SK-N-SH (cell line): ENCODE results near the gene MSTN. TPM values are rescaled to one million over a fixed set of nuclear protein-coding genes. Genes with fewer than 3 reads are reported as not detected.
"Not testable (repeated sequence)": the region's sequence is repeated elsewhere in the genome, so short reads cannot be mapped to it uniquely, and the experiment has no call there.

Source experiments
- CTCF ChIA-PET: fragments of 300-600, 350-600 bp; formaldehyde crosslinking; extraction: SDS; loops from one replicate; lab custom pipeline; 2021; lab: Yijun Ruan, JAX
- POLR2A ChIA-PET: fragments of 350-600 bp; sonication (Branson Sonifier 250); formaldehyde crosslinking; extraction: SDS; loops from one replicate; lab custom pipeline; 2020; ENCODE audit warnings: antibody characterized with exemption, inconsistent platforms; lab: Yijun Ruan, JAX
- DNase-seq: peaks from one replicate; pipeline ENCODE4 v3.0.0; 2012
- H2AFZ ChIP-seq: fragments of 200-600 bp; sonication (generic); 2 replicates; pipeline ENCODE4 v1.8.1; 2016; ENCODE audit warnings: antibody characterized with exemption, mild to moderate bottlenecking, low read depth
- H3F3A ChIP-seq: fragments of 200-600 bp; sonication (generic); replicated peaks from 2 replicates; pipeline ENCODE3; 2016; ENCODE audit warnings: antibody characterized with exemption, mild to moderate bottlenecking; ENCODE audit not compliant: insufficient read depth
- H3K27ac ChIP-seq, 2 experiments: fragments of 200-500 bp in 1 of 2; fragments of 200-600 bp in 1 of 2; sonication (Bioruptor generic) in 1 of 2; sonication (generic), shearing (Covaris generic) in 1 of 2; 2 replicates each; pipeline versions ENCODE4 v1.5.1 to v1.6.1; 2014 to 2016; ENCODE audit warnings: low read depth in 2 of 2, inconsistent platforms in 1 of 2, low read length in 1 of 2, mild to moderate bottlenecking in 1 of 2, mixed read lengths in 1 of 2
- H3K27me3 ChIP-seq: fragments of 200-600 bp; sonication (generic), shearing (Covaris generic); 2 replicates; pipeline ENCODE4 v1.6.1; 2016; ENCODE audit warnings: mixed run types; ENCODE audit not compliant: insufficient read depth
- H3K36me3 ChIP-seq, 2 experiments: fragments of 200-500 bp in 1 of 2; fragments of 200-600 bp in 1 of 2; sonication (Bioruptor generic) in 1 of 2; sonication (generic) in 1 of 2; replicated peaks in 1 of 2; 2 replicates each; pipeline versions ENCODE3 to v1.5.1; 2014 to 2016; ENCODE audit warnings: low read length in 1 of 2, mild to moderate bottlenecking in 1 of 2; ENCODE audit not compliant: insufficient read depth in 2 of 2, control insufficient read depth in 1 of 2
- H3K4me1 ChIP-seq, 2 experiments: fragments of 200-500 bp in 1 of 2; fragments of 200-600 bp in 1 of 2; sonication (Bioruptor generic) in 1 of 2; sonication (generic), shearing (Covaris generic) in 1 of 2; 2 replicates each; pipeline versions ENCODE4 v1.5.1 to v1.6.1; 2014 to 2016; ENCODE audit warnings: low read depth in 1 of 2, low read length in 1 of 2, mixed run types in 1 of 2; ENCODE audit not compliant: insufficient read depth in 2 of 2, control insufficient read depth in 1 of 2
- H3K4me2 ChIP-seq: fragments of 200-600 bp; sonication (generic), shearing (Covaris generic); 2 replicates; pipeline ENCODE4 v1.6.1; 2017; ENCODE audit warnings: mixed run types
- H3K4me3 ChIP-seq, 2 experiments: fragments of 200-500 bp in 1 of 2; fragments of 200-600 bp in 1 of 2; sonication (Bioruptor generic) in 1 of 2; sonication (generic), shearing (Covaris generic) in 1 of 2; 2 replicates each; pipeline versions ENCODE4 v1.5.1 to v1.8.1; 2014 to 2016; ENCODE audit warnings: low read depth in 2 of 2, inconsistent platforms in 1 of 2, low read length in 1 of 2, mild to moderate bottlenecking in 1 of 2, mixed read lengths in 1 of 2, moderate library complexity in 1 of 2
- H3K79me2 ChIP-seq: fragments of 200-600 bp; sonication (generic); 2 replicates; pipeline ENCODE4 v1.8.1; 2017; ENCODE audit warnings: mild to moderate bottlenecking; ENCODE audit not compliant: insufficient read depth
- H3K9ac ChIP-seq: fragments of 200-600 bp; sonication (generic); 2 replicates; pipeline ENCODE4 v1.6.1; 2017; ENCODE audit warnings: mixed run types
- H3K9me2 ChIP-seq: fragments of 200-600 bp; sonication (generic); 2 replicates; pipeline ENCODE4 v1.6.1; 2017; ENCODE audit warnings: mixed run types
- H3K9me3 ChIP-seq: fragments of 200-600 bp; sonication (generic); 2 replicates; pipeline ENCODE4 v1.6.1; 2017; ENCODE audit warnings: mixed run types, mild to moderate bottlenecking, moderate library complexity
- H4K20me1 ChIP-seq: fragments of 200-600 bp; sonication (generic); 2 replicates; pipeline ENCODE4 v1.6.1; 2017; ENCODE audit warnings: mild to moderate bottlenecking, mixed run types; ENCODE audit not compliant: insufficient read depth
- EP300 ChIP-seq, 2 experiments: IDR thresholded peaks; 2 replicates each; pipeline versions ENCODE4 v1.4.0 to v1.6.1; 2012; ENCODE audit warnings: borderline replicate concordance in 1 of 2, low read depth in 1 of 2, low read length in 1 of 2
- EZH2phosphoT487 ChIP-seq: fragments of 200-600 bp; sonication (generic); IDR thresholded peaks from 2 replicates; pipeline ENCODE4 v1.6.1; 2017; ENCODE audit warnings: low read depth, mixed run types, mild to moderate bottlenecking, antibody characterized with exemption, moderate library complexity, borderline replicate concordance
- FOSL2 ChIP-seq: IDR thresholded peaks from 2 replicates; pipeline ENCODE4 v1.4.0; 2012; ENCODE audit warnings: low read depth, mild to moderate bottlenecking, moderate library complexity, borderline replicate concordance
- JUND ChIP-seq: IDR thresholded peaks from 2 replicates; pipeline ENCODE4 v1.4.0; 2012
- MEF2A ChIP-seq: IDR thresholded peaks from 2 replicates; pipeline ENCODE4 v1.4.0; 2012; ENCODE audit warnings: low read depth, borderline replicate concordance
- MXI1 ChIP-seq: IDR thresholded peaks from 2 replicates; pipeline ENCODE4 v1.6.1; 2012; ENCODE audit warnings: mild to moderate bottlenecking, low read depth, low read length, improper control_type of control experiment
- NRF1 ChIP-seq: IDR thresholded peaks from 2 replicates; pipeline ENCODE4 v1.6.1; 2012; ENCODE audit warnings: low read depth, mild to moderate bottlenecking, low read length
- POLR2AphosphoS5 ChIP-seq: IDR thresholded peaks from 2 replicates; pipeline ENCODE4 v1.6.1; 2012; ENCODE audit warnings: low read depth, low read length
- RAD21 ChIP-seq: IDR thresholded peaks from 2 replicates; pipeline ENCODE4 v1.6.1; 2012; ENCODE audit warnings: mild to moderate bottlenecking, low read length
- RFX5 ChIP-seq: IDR thresholded peaks from 2 replicates; pipeline ENCODE4 v1.6.1; 2012; ENCODE audit warnings: mild to moderate bottlenecking, improper control_type of control experiment, low read length
- RXRA ChIP-seq: IDR thresholded peaks from 2 replicates; pipeline ENCODE4 v1.4.0; 2012; ENCODE audit warnings: low read depth, mild to moderate bottlenecking, borderline replicate concordance
- TCF12 ChIP-seq: IDR thresholded peaks from 2 replicates; pipeline ENCODE4 v1.4.0; 2012
- YY1 ChIP-seq: IDR thresholded peaks from 2 replicates; pipeline ENCODE4 v1.4.0; 2012; ENCODE audit warnings: low read depth, mild to moderate bottlenecking
- WGBS: methylation state at CpG from one replicate; pipeline ENCODE4 v1.1.6; 2017; ENCODE audit warnings: low lambda C conversion rate; 5-methylcytosine and 5-hydroxymethylcytosine counted together
- polyA plus RNA-seq, 3 experiments: library from polyadenylated mRNA; depleted of rRNA; stranded (reverse); fragments of >200 nt; gene quantifications; 2 replicates each; pipeline ENCODE4 v1.2.3, GENCODE V29; 2012
- TF ChIP-seq, protein P1 (sequence below): IDR thresholded peaks from 2 replicates; pipeline ENCODE4 v1.4.0; 2012; ENCODE audit warnings: low read depth, borderline replicate concordance

Gene MSTN
- polyA plus RNA-seq, 1 of the 3 experiments (the other 2 are of a cell fraction) = 0.05 TPM

DNA sequence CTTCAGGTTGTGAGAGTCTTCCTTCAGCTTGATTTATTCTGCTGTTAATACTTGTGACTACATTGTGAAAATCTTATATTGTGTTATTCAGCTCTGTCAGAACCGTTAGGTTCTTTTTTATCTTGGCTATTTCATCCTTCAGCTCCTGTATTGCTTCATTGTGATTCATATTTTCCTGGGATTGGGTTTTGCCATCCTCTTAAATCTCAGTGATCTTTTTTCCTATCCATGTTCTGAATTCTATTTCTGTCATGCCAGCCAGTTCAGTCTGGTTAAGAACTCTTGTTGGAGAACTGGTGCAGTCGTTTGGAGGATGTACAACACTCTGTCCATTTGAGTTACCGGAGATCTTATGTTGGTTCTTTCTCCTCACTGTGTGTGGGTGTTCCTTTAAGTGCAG, 19.1 kb downstream of the MSTN start:
- Histone ChIP-seq H3K27me3 (no peaks in the 10 kb centered on the region), H3K9me2 (no peaks in the 10 kb centered on the region), H3K36me3 (no peaks in the 10 kb centered on the region), H3F3A (no peaks in the 10 kb centered on the region), H3K4me2 (no peak overlapping the region), H2AFZ (no peak overlapping the region), H4K20me1 (no peaks in the 10 kb centered on the region), H3K4me3 (no peak overlapping the region), H3K9ac (no peak overlapping the region), H3K79me2 (no peaks in the 10 kb centered on the region), H3K9me3 (no peaks in the 10 kb centered on the region), H3K4me1 (no peaks in the 10 kb centered on the region), H3K27ac (no peak overlapping the region)
- CTCF ChIA-PET = interaction anchor here (1.3 to 1.7 kb wide), 3 partner anchors 20 to 253 kb away, joined by 3 to 5 read pairs (median 3); no protein-coding TSS in a partner anchor
- DNase-seq = no peak
- TF ChIP-seq YY1 (no peak), JUND (no peak), RAD21 (no peak), RXRA (no peak), MXI1 (no peak), FOSL2 (no peak), EZH2phosphoT487 (no peak), POLR2AphosphoS5 (no peak)
- TF ChIP-seq, protein P1, sequence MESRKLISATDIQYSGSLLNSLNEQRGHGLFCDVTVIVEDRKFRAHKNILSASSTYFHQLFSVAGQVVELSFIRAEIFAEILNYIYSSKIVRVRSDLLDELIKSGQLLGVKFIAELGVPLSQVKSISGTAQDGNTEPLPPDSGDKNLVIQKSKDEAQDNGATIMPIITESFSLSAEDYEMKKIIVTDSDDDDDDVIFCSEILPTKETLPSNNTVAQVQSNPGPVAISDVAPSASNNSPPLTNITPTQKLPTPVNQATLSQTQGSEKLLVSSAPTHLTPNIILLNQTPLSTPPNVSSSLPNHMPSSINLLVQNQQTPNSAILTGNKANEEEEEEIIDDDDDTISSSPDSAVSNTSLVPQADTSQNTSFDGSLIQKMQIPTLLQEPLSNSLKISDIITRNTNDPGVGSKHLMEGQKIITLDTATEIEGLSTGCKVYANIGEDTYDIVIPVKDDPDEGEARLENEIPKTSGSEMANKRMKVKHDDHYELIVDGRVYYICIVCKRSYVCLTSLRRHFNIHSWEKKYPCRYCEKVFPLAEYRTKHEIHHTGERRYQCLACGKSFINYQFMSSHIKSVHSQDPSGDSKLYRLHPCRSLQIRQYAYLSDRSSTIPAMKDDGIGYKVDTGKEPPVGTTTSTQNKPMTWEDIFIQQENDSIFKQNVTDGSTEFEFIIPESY = no peak
- POLR2A ChIA-PET = no interaction called here
- WGBS = 69% methylated on average over 3 of the region's 3 CpGs

DNA sequence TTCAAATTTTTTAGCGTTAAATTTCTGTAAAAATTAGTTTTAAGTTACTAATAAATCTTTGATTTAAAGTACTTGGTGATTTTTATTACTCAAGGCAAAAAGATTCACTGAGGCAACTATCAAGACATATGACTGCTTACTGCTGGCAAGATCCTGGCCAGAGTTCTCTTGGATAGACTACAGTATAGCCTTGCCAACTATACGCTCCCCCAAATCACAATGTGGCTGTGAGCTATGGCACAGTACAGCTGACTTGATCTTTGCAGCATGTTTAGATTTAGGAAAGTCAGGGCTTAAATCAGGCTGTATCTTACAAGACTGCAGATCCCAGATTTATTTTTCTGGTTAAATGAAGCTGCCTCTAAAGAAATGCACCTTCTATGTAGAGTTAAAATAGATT, 26.5 kb downstream of the MSTN start:
- Histone ChIP-seq H2AFZ (no peak overlapping the region), H3K9ac (no peak overlapping the region), H3K27me3 (no peaks in the 10 kb centered on the region), H3K9me3 (no peaks in the 10 kb centered on the region), H3K27ac (no peak overlapping the region), H3K4me2 (no peak overlapping the region), H3K4me3 (no peak overlapping the region), H4K20me1 (no peaks in the 10 kb centered on the region), H3K79me2 (no peaks in the 10 kb centered on the region), H3F3A (no peaks in the 10 kb centered on the region), H3K4me1 (no peaks in the 10 kb centered on the region; a peak in 1 of 4 replicates), H3K36me3 (no peaks in the 10 kb centered on the region), H3K9me2 (no peaks in the 10 kb centered on the region)
- 76% methylated on average over 2 of the region's 2 CpGs for WGBS
- ChIA-PET CTCF (interaction anchor here (1.7 kb wide), 1 partner anchor 12 kb away, joined by 11 read pairs; no protein-coding TSS in a partner anchor), POLR2A (no interaction called here)
- TF ChIP-seq RFX5 (no peak), RAD21 (no peak), NRF1 (no peak), EP300 (IDR thresholded peaks at IDR 0.05; ENCODE audit: borderline replicate concordance in 1 of 2, low read depth in 1 of 2, low read length in 1 of 2) (no peak), EZH2phosphoT487 (no peak), MEF2A (no peak), POLR2AphosphoS5 (no peak), YY1 (no peak), TCF12 (no peak)
- TF ChIP-seq, protein P1 = no peak
- DNase-seq = no peak

DNA sequence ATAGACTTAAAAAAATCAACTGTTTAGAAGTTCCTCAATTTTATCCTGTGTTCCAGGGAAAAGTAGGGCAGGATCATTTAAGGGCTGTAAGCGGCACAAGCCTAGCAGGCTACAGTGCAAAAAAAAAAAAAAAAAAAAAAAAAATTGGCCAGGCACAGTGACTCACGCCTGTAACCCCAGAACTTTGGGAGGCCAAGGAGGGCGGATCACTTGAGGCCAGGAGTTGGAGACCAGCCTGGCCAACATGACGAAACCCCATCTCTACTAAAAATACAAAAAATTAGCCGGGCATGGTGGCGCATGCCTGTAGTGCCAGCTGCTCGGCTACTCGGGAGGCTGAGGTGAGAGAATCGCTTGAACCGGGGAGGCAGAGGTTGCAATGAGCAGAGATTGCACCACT, 28.1 kb downstream of the MSTN start:
- DNase-seq, H2AFZ ChIP-seq, H3K4me1 ChIP-seq, H3K4me2 ChIP-seq, H3K27me3 ChIP-seq, H4K20me1 ChIP-seq, H3K79me2 ChIP-seq, H3K9me2 ChIP-seq, H3K9ac ChIP-seq, H3K4me3 ChIP-seq, POLR2A ChIA-PET, H3F3A ChIP-seq, H3K9me3 ChIP-seq, H3K36me3 ChIP-seq, H3K27ac ChIP-seq: not testable (repeated sequence)
- CTCF ChIA-PET = interaction anchor here (1.5 kb wide), 1 partner anchor 11 kb away, joined by 6 read pairs; no protein-coding TSS in a partner anchor
- 86% methylated on average over 10 of the region's 10 CpGs for WGBS
